ENCODE data around the gene PPM1N. TPM values are rescaled to one million over a fixed set of nuclear protein-coding genes. Genes with fewer than 3 reads are reported as not detected.
"Not testable (repeated sequence)": the region's sequence is repeated elsewhere in the genome, so short reads cannot be mapped to it uniquely, and the experiment has no call there.

Gene PPM1N
- total and polyA plus RNA-seq, 8 donors = 0.92 to 5.2 (median 1.9) TPM; not detected in 3

- 1 to 2% (median 1%) methylated on average over 23 to 28 of the region's 28 CpGs for WGBS, 5 donors
- intact Hi-C loops (cut with DNase I; ENCODE audit: low total_unique reads) = no loop called here
- Histone ChIP-seq H3K27ac (peak overlapping the region; percentile 91 to 97 (median 96)), H3K27me3 (no peaks in the 10 kb centered on the region), H3K4me1 (peaks cover 53 to 67% (median 61%) of the 10 kb centered on the region in 4 donors), H3K4me3 (peak overlapping the region; percentile 88 to 98 (median 92)), H3K36me3 (peaks cover 0 to 14% (median 0%) of the 10 kb centered on the region in 4 donors), H3K9me3 (no peaks in the 10 kb centered on the region)
- TF ChIP-seq EP300 (IDR thresholded peaks at IDR 0.05) = no peak
- no peak for TF ChIP-seq POLR2A (IDR thresholded peaks at IDR 0.05)
- TF ChIP-seq POLR2AphosphoS5 (IDR thresholded peaks at IDR 0.05) = peak in 1 of 3 donors; percentile 61
- TF ChIP-seq, protein P1, sequence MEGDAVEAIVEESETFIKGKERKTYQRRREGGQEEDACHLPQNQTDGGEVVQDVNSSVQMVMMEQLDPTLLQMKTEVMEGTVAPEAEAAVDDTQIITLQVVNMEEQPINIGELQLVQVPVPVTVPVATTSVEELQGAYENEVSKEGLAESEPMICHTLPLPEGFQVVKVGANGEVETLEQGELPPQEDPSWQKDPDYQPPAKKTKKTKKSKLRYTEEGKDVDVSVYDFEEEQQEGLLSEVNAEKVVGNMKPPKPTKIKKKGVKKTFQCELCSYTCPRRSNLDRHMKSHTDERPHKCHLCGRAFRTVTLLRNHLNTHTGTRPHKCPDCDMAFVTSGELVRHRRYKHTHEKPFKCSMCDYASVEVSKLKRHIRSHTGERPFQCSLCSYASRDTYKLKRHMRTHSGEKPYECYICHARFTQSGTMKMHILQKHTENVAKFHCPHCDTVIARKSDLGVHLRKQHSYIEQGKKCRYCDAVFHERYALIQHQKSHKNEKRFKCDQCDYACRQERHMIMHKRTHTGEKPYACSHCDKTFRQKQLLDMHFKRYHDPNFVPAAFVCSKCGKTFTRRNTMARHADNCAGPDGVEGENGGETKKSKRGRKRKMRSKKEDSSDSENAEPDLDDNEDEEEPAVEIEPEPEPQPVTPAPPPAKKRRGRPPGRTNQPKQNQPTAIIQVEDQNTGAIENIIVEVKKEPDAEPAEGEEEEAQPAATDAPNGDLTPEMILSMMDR (IDR thresholded peaks at IDR 0.05) = peak in 1 of 7 experiments; percentile 10
- DNase-seq = peak; percentile 73 to 83
These were observed 10.8 kb downstream of the PPM1N start for GRCh38 chr19:45508861-45509691.

GRCh38 chr19:45509692-45510015, 11.4 kb downstream of the PPM1N start:
- DNase-seq = no peak
- peak overlapping the region; percentile 88 to 98 (median 92) for H3K4me3 ChIP-seq
- WGBS, 5 donors = 4 to 11% (median 6%) methylated on average over 2 to 3 of the region's 3 CpGs
- no peaks in the 10 kb centered on the region for H3K27me3 ChIP-seq
- no peaks in the 10 kb centered on the region for H3K9me3 ChIP-seq
- peaks cover 59 to 73% (median 67%) of the 10 kb centered on the region in 4 donors for H3K4me1 ChIP-seq
- TF ChIP-seq POLR2AphosphoS5 (IDR thresholded peaks at IDR 0.05) (no peak), POLR2A (IDR thresholded peaks at IDR 0.05) (no peak)
- TF ChIP-seq, protein P1 (IDR thresholded peaks at IDR 0.05) = no peak
- intact Hi-C loops (cut with DNase I; ENCODE audit: low total_unique reads) = no loop called here
- H3K27ac ChIP-seq = peak overlapping the region; percentile 91 to 97 (median 96)
- peaks cover 0 to 14% (median 0%) of the 10 kb centered on the region in 4 donors for H3K36me3 ChIP-seq

GRCh38 chr19:45510352-45510751, 12.1 kb downstream of the PPM1N start:
- 72 to 80% (median 78%) methylated on average over 11 of the region's 11 CpGs for WGBS, 5 donors
- intact Hi-C loops (cut with DNase I; ENCODE audit: low total_unique reads); H3K27me3 ChIP-seq; H3K9me3 ChIP-seq; DNase-seq: not testable (repeated sequence)
- peak overlapping the region; percentile 33 to 97 (median 96) for H3K27ac ChIP-seq
- H3K36me3 ChIP-seq = peaks cover 0 to 14% (median under 1%) of the 10 kb centered on the region in 4 donors
- H3K4me1 ChIP-seq = peaks cover 66 to 76% (median 72%) of the 10 kb centered on the region in 4 donors
- peak overlapping the region; percentile 88 to 98 (median 92) for H3K4me3 ChIP-seq

DNA sequence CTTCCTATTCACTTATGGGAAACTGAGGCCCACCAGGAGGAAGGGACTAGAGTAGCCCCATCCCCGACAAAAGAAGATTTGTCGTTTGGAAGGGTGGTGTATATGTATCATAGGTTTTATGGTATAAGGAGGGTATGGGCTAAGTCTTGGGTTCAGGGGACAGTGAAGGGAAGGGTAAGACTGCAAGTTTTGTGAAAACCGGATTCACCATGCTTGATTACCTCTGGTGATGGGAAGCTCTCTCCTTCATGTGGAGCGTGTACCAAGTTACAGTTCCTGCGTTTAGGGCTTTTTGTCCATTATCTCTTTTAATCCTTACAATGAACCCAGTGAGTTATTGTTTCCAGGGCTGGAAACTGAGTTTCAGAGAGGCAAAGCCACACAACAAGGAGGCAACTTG, 12.8 kb downstream of the PPM1N start:
- H3K9me3 ChIP-seq = no peaks in the 10 kb centered on the region
- H3K27me3 ChIP-seq = no peaks in the 10 kb centered on the region
- H3K4me3 ChIP-seq = peak overlapping the region in 1 of 4 donors; percentile 15
- DNase-seq = no peak
- peak overlapping the region in 4 of 5 donors; percentile 91 to 97 (median 96) for H3K27ac ChIP-seq
- intact Hi-C loops (cut with DNase I; ENCODE audit: low total_unique reads) = no loop called here
- TF ChIP-seq, protein P1 (IDR thresholded peaks at IDR 0.05) = no peak
- TF ChIP-seq POLR2A (IDR thresholded peaks at IDR 0.05) (no peak), POLR2AphosphoS5 (IDR thresholded peaks at IDR 0.05) (no peak), EP300 (IDR thresholded peaks at IDR 0.05) (no peak)
- H3K36me3 ChIP-seq = peaks cover 0 to 20% (median 6%) of the 10 kb centered on the region in 4 donors
- H3K4me1 ChIP-seq = peaks cover 68 to 76% (median 72%) of the 10 kb centered on the region in 4 donors
- 75 to 88% (median 85%) methylated on average over 5 of the region's 5 CpGs for WGBS, 5 donors

All from stomach (tissue), 9 donors.